Hematopoietic multipotent progenitor cell treated with erythropoietin and hydrocortisone succinate and interleukin-3 and kit ligand, for 4 days (in vitro differentiated cells): ENCODE measurements around the gene DCDC1.

ENCODE experiments used
- DNase-seq: peaks from one replicate; pipeline ENCODE4 v3.0.0-alpha.2; 2015

The DCDC1 gene

GRCh38 chr11:31214372-31214771 lies 155.2 kb downstream of the DCDC1 start:
- peak; percentile 3 for DNase-seq

- DNase-seq: no peak
Observed at GRCh38 chr11:31199378-31199777, 170.2 kb downstream of the DCDC1 start.

DNA sequence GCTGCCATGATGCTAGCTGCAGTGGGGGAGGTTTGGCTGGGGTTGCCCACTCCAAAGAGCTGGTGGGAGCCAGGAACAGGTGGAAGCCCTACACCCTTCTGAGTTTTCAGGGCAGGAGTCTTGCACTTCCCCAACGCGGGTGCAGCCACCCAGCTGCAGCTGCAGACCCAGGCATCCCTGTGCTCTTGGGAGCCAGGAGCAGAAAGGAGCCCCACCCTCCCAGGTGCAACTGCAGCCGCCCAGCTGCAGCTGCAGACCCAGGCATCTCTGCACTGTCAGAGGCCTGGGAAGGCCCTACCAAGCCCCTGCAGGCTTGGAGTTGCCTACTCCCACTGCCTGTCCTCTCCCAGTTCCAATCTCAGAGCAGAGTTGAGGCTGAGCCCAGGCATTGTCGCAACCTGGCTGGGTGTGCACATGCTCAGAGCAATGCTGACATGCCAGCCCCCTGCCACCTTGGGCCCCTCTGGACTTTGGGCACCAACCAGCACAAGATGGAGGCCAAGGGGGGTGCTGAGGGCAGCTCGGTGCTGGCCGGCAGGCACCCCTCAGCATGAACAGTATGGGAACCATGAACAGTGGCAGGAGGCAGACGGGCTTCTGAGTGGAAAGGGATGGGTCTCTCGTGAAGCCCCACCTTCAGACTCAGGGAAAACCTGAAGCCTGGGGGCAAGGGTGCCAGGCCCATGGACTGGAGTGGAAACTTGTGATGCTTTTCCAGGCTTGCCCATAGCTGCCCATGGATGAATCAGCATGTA lies 195.4 kb downstream of the DCDC1 start:
- no peak for DNase-seq

- DNase-seq: peak; percentile 18
Observed at GRCh38 chr11:31160504-31161422, 208.8 kb downstream of the DCDC1 start.

DNA sequence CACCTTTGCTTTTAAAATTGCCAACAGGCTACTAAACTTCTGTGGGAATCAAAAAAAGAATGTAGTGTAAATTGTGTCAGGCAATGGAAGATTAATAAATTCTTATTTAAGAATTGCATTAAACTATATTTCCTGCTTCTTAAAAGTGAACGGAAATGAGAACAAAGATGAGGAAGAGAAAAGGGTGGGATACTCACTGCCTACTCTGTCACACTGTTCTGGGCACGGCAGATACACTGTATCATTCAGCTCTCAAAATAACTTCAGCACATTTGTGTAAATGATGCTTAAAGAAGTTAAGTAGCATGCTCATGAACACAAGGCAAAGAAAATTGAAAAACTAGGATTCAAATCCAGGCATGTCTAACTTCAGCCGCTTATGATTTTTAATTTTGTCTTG lies 218.7 kb downstream of the DCDC1 start:
- DNase-seq: no peak

- no peak for DNase-seq
Observed at GRCh38 chr11:31150011-31150410, 219.5 kb downstream of the DCDC1 start.

- no peak for DNase-seq
Observed at GRCh38 chr11:31141789-31142188, 227.8 kb downstream of the DCDC1 start.

GRCh38 chr11:31139479-31139878 lies 230.1 kb downstream of the DCDC1 start:
- DNase-seq: no peak

DNA sequence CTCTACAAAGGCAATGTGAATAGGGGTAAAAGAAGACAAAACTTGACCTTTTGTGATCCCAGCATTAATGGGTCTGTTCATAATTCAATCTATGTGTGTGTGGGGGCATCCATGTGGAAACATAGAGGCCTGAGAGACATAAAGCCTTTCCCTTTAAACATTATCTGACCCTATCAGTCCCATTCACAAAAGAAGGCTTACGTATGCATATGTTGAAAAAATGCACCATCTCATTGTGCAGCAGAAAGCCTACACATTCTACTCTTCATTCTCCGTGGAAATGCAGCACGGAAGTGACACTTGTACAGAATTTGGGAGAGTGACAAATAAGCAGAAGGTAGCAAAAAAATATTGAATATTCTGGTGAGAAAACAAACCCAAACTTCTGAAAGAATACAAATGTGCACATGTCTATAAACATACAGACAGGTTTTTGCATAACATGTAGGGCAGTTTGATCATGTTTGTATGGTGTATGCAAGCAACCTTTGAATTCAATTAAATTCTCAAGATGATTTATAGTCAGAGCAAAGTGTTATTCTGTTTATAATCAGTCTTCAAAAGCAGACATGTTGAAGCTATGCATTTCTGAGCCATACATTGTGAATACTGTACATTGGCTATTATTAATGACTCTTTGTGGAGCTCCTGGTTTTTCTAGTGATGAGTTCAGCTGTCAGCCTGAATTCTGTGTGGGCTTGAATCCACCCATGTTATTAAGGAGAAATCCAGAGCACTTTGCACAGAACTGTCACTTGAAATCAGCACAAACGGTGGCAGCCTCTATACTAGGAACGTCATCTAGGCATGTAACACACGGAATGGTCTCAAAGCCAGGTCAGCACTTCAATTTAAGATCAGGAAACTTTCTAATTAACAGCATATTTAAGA lies 236.8 kb downstream of the DCDC1 start:
- DNase-seq: no peak

DNA sequence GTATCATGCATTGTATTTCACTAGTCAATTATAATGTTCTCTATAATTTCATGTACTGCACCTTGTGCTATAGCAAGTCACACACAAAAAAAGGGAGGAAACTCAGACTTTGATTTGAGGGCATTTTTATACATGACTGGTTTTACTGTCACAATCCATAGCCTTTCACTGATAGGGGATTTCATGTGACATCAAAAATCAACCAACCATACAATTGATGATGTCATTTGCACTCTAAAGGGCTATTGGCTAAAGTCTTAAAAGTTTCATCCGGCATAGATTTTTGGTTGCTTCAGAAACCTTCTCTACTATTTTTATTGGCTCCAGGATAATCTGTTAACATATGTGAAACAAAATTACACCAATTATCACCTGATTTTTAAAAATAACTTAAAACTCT lies 237.8 kb downstream of the DCDC1 start:
- no peak for DNase-seq

DNA sequence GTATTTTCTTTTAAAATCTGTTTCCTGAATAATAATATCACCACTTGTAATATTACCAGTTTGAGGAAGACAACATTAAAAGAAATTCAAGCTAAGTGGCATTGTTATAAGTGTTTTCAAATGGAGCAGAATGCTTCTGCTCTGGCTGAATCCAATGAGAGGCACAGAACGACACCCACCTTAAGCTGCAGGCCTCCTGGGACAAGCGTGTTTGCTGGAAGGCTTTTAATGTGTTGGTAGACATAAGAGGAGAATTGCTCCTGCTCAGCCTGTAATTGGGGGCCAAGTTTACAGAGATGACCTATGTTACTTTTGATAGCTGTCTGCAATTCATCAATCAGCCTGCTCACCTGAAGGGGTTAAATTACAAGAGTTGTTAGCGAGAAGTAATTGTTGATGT lies 242.2 kb downstream of the DCDC1 start:
- no peak for DNase-seq

DNA sequence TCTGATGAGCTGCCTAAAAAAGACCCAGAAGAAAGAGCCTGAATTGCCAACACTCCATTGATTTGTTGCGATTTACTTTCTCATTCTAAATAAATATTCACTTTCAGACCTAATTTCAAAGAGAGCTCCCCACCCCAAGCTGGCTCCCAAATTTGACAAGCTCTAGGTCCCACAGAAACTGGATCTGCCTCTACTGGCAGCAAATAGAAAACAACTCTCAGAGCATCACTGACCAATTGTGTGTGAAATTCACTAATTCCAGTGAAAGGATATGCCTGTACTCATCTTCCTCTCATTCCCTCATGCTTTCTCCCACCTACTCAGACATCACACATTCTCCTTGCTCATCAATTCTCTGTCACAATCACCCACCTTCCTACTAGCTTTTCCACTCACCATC lies 249.1 kb downstream of the DCDC1 start:
- DNase-seq: no peak

GRCh38 chr11:31118566-31118965 lies 251.0 kb downstream of the DCDC1 start:
- DNase-seq: no peak

DNA sequence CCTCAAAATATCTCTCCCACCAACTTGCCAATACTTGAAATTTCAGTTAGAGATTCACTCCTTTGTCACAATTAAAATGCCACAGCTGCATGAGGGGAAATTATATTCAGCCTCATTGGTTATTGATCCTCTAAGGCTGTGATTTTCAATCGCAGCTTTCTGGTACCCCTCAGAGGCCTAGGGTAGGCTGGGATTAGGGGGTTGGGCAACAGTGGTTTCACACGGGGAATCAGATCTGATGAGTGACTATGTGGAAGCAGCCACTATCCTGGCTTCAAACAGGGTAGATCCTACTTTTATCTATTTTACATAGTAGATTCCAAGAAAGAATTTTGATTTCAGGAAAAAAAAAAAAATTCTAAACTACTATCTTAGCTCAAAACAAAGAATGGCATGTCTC lies 252.5 kb downstream of the DCDC1 start:
- DNase-seq: no peak

DNA sequence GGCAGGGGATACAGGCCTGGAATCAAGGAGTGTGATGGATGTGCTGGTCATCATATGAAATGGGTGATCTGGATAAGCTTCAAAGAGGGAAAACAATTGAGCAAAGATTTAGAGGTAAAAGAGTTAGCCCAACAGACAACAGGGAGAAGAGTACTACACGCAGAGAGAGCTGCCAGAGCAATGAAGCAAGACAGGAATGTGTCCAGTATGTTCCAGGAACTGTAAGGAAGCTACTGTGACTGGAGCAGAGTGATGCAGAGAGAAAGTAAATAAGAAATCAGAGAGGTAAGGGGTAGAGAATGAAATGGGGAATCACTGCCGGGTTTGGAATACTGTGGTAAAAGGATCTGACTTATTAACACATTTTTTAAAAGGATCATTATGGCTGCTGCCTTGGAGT lies 255.1 kb downstream of the DCDC1 start:
- no peak for DNase-seq

GRCh38 chr11:31110830-31111229 lies 258.7 kb downstream of the DCDC1 start:
- no peak for DNase-seq

- DNase-seq: no peak
Observed at GRCh38 chr11:31109446-31109845, 260.1 kb downstream of the DCDC1 start.

DNA sequence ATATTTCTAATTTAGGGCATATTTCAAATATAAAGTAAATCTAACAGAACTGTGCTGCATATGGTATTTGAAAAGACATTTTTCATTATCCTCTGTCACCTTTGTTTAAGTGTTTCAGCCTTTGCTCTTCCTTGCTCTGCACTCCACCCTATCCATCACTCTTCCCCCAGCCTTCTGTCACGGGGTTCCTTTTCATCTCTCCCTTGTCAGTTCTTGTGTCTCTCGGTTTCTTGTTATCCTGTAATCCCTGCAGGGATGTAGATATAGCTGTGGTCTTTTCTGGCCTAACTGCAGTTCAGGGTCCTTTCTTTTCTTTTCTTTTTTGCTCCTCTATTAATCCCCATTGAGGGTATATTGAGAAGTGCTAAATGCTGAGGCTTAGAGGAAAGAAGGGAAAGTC lies 261.9 kb downstream of the DCDC1 start:
- DNase-seq: no peak

- peak; percentile 78 for DNase-seq
Observed at GRCh38 chr11:31106968-31107576, 262.5 kb downstream of the DCDC1 start.

DNA sequence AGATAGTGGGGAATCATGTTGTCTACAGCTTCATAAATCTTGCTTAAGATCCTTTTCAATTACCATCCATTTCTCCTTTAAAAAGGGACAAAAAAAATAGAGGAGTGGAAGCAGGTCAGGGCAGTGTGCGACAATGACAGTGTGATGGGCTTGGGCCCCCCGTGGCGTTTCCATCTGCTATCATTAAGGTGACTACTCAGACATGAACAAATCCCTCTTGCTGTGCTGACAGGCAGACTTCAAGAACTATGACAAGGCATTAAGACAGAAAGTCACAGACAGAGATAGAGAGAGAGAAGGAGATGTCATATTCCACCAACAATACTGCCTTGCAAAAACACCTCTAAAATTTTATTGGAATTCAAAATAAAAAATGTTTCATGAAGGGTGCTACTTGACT lies 263.2 kb downstream of the DCDC1 start:
- DNase-seq: no peak

GRCh38 chr11:31102875-31103274 lies 266.7 kb downstream of the DCDC1 start:
- DNase-seq: no peak

- no peak for DNase-seq
Observed at GRCh38 chr11:31102316-31102715, 267.2 kb downstream of the DCDC1 start.
